Esophagus squamous epithelium (tissue), 5 donors: ENCODE measurements around the gene ABHD2. TPM values are rescaled to one million over a fixed set of nuclear protein-coding genes. Genes with fewer than 3 reads are reported as not detected.
"Not testable (repeated sequence)": the region's sequence is repeated elsewhere in the genome, so short reads cannot be mapped to it uniquely, and the experiment has no call there.

Experiments
- DNase-seq: peaks from one replicate; lab custom pipeline; 2025; lab: John Stamatoyannopoulos, UW
- H3K27ac ChIP-seq, 4 donors: fragments of 200-600 bp; sonication (generic); one replicate each; pipeline ENCODE4 v1.5.1; 2016 to 2019; ENCODE audit warnings: mild to moderate bottlenecking in 1 of 4
- H3K27me3 ChIP-seq, 4 donors: fragments of 200-600 bp; sonication (generic); 1 replicate in 3 of 4; 2 replicates in 1 of 4; pipeline versions ENCODE4 v1.5.1 to v1.6.0; 2017 to 2021; ENCODE audit warnings: antibody characterized with exemption in 1 of 4
- H3K36me3 ChIP-seq, 3 donors: fragments of 200-600 bp; sonication (generic); one replicate each; pipeline ENCODE4 v1.5.1; 2016 to 2019
- H3K4me1 ChIP-seq, 3 donors: fragments of 200-600 bp; sonication (generic); one replicate each; pipeline ENCODE4 v1.5.1; 2017 to 2019
- H3K4me3 ChIP-seq, 4 donors: fragments of 200-600 bp; sonication (generic); 1 replicate in 3 of 4; 2 replicates in 1 of 4; pipeline ENCODE4 v1.5.1; 2016 to 2019; ENCODE audit warnings: mild to moderate bottlenecking in 2 of 4, moderate library complexity in 1 of 4
- H3K9me3 ChIP-seq, 3 donors: fragments of 200-600 bp; sonication (generic); one replicate each; pipeline ENCODE4 v1.5.1; 2016 to 2019
- POLR2A ChIP-seq, 4 donors: fragments of 450-650 bp; IDR thresholded peaks; one replicate each; pipeline ENCODE4 v1.6.1; 2017; ENCODE audit warnings: antibody characterized with exemption in 4 of 4, mild to moderate bottlenecking in 4 of 4, moderate library complexity in 3 of 4
- WGBS, 2 donors: methylation state at CpG; one replicate each; pipeline ENCODE4 v1.1.5; 2018; 5-methylcytosine and 5-hydroxymethylcytosine counted together
- intact Hi-C: fragments of 100-400 bp; cut with DNase I; formaldehyde crosslinking; loops from one replicate; pipeline ENCODE4 v1.15.0; 2022
- small RNA-seq, 4 donors: library from RNA; depleted of rRNA; stranded (forward); fragments of <200 nt; gene quantifications; one replicate each; pipeline ENCODE3, GENCODE V24; 2016
- total RNA-seq, 4 donors: library from RNA; depleted of rRNA; stranded (reverse); fragments of >200 nt; gene quantifications; one replicate each; pipeline ENCODE4 v1.1.0, GENCODE V29; 2016
- TF ChIP-seq, protein P1 (sequence below), 6 experiments: fragments of 450-650 bp in 4 of 6; fragments of 200-600 bp in 2 of 6; sonication (generic) in 2 of 6; IDR thresholded peaks; one replicate each; pipeline ENCODE4 v1.5.1; 2016 to 2019; ENCODE audit warnings: antibody characterized with exemption in 6 of 6, mild to moderate bottlenecking in 4 of 6, moderate library complexity in 4 of 6
- donor health status: DM: yes; HTN: yes; CAD: no.

The ABHD2 gene
- total RNA-seq, 4 donors from 2014 or later, result 31.0 to 49.3 (median 35.3) TPM

DNA sequence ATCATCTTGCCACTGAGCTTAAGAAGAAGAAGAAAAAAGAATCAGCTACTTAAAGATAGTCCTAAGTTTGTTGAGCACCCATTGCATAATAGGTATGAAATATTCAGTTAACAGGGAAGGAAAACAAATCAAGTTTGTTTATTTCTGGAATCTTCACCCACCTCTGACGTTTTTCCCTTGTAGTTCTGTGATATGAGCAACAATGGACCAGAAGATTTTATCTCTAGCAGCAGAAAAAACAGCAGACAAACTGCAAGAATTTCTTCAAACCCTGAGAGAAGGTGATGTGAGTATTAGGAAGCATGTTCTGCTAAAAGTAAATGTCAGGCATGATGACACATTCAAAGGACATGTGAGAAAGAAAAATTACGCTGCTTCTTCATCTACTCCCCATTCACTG lies 159.2 kb downstream of the ABHD2 start:
- no peaks in the 10 kb centered on the region for H3K9me3 ChIP-seq
- no peaks in the 10 kb centered on the region for H3K27me3 ChIP-seq
- H3K36me3 ChIP-seq, result peaks cover 0 to 5% (median 0%) of the 10 kb centered on the region in 3 donors
- H3K4me1 ChIP-seq, result peaks cover 8 to 22% (median 11%) of the 10 kb centered on the region in 3 donors
- TF ChIP-seq, protein P1, sequence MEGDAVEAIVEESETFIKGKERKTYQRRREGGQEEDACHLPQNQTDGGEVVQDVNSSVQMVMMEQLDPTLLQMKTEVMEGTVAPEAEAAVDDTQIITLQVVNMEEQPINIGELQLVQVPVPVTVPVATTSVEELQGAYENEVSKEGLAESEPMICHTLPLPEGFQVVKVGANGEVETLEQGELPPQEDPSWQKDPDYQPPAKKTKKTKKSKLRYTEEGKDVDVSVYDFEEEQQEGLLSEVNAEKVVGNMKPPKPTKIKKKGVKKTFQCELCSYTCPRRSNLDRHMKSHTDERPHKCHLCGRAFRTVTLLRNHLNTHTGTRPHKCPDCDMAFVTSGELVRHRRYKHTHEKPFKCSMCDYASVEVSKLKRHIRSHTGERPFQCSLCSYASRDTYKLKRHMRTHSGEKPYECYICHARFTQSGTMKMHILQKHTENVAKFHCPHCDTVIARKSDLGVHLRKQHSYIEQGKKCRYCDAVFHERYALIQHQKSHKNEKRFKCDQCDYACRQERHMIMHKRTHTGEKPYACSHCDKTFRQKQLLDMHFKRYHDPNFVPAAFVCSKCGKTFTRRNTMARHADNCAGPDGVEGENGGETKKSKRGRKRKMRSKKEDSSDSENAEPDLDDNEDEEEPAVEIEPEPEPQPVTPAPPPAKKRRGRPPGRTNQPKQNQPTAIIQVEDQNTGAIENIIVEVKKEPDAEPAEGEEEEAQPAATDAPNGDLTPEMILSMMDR (IDR thresholded peaks at IDR 0.05), result no peak
- no peak for TF ChIP-seq POLR2A (IDR thresholded peaks at IDR 0.05)
- 72 to 73% methylated on average over 2 of the region's 2 CpGs for WGBS, 2 donors
- H3K4me3 ChIP-seq, result no peak overlapping the region
- DNase-seq, result no peak
- H3K27ac ChIP-seq, result no peak overlapping the region
- intact Hi-C loops, result no loop called here

DNA sequence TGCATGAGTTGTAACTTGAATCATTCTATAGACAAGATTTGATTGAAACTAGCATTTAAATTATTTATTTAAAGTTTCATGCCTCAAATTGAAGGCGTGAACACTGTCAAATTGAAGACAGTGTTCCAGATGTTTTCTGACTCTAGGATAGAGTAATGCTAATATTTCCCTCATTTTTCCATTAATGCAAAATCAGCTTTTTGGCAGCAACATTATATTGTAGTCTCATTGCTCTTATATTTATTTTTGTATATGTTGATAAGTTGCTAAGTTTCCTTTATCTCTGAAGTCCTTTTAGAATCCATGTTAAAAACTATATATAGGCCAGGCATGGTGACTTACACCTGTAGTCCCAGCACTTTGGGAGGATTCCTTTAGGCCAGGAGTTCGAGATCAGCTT lies 160.3 kb downstream of the ABHD2 start:
- no peak overlapping the region for H3K4me3 ChIP-seq
- no peak overlapping the region for H3K27ac ChIP-seq
- H3K36me3 ChIP-seq, result peaks cover 0 to 5% (median 0%) of the 10 kb centered on the region in 3 donors
- H3K27me3 ChIP-seq, result no peaks in the 10 kb centered on the region
- intact Hi-C loops, result no loop called here
- 93 to 96% methylated on average over 2 of the region's 2 CpGs for WGBS, 2 donors
- DNase-seq, result no peak
- peaks cover 7 to 11% (median 8%) of the 10 kb centered on the region in 3 donors for H3K4me1 ChIP-seq
- TF ChIP-seq POLR2A (IDR thresholded peaks at IDR 0.05), result no peak
- TF ChIP-seq, protein P1 (IDR thresholded peaks at IDR 0.05), result no peak
- H3K9me3 ChIP-seq, result no peaks in the 10 kb centered on the region

DNA sequence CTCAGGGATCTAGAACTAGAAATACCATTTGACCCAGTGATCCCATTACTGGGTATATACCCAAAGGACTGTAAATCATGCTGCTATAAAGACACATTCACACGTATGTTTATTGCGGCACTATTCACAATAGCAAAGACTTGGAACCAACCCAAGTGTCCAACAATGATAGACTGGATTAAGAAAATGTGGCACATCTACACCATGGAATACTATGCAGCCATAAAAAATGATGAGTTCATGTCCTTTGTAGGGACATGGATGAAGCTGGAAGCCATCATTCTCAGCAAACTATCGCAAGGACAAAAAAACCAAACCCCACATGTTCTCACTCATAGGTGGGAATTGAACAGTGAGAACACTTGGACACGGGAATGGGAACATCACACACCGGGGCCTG lies 161.9 kb downstream of the ABHD2 start:
- H3K27me3 ChIP-seq, H3K36me3 ChIP-seq, H3K4me1 ChIP-seq, intact Hi-C loops, H3K9me3 ChIP-seq, H3K4me3 ChIP-seq, H3K27ac ChIP-seq, DNase-seq: not testable (repeated sequence)
- 91 to 94% methylated on average over 5 of the region's 5 CpGs for WGBS, 2 donors

Small RNA genes within 50 kb of the gene (small RNA-seq; reads per million reads assigned to genes)
- 0 reads per million in 4 donors for gene RNU7-195P

Other genes with a start within 250 kb of the ABHD2 start
- gene HAPLN3, start 192.9 kb upstream of the ABHD2 start, total RNA-seq, result 1 to 10 TPM; 3.1 to 9.4 (median 7.8) TPM
- 100 to 1,000 TPM in 2 of 4 donors, 10 to 100 TPM in 2; 50.7 to 186 (median 81.7) TPM for gene MFGE8, start 175.1 kb upstream of the ABHD2 start, total RNA-seq
- gene RLBP1, start 133.1 kb downstream of the ABHD2 start, total RNA-seq, result not detected
- 10 to 100 TPM in 3 of 4 donors, 1 to 10 TPM in 1; 5.0 to 32.3 (median 15.0) TPM for gene FANCI, start 155.5 kb downstream of the ABHD2 start, total RNA-seq
- gene POLG, start 246.4 kb downstream of the ABHD2 start, total RNA-seq, result 10 to 100 TPM; 38.4 to 60.7 (median 52.9) TPM